Measurements from ENCODE around the gene VPS35L.
A peak's percentile ranks its signal among the peaks of the same experiment; 100 is the strongest.
"Not testable (repeated sequence)": the region's sequence is repeated elsewhere in the genome, so short reads cannot be mapped to it uniquely, and the experiment has no call there.

VPS35L gene

GRCh38 chr16:19659554-19659953 is 104.1 kb downstream of the VPS35L start:
- no peaks in the 10 kb centered on the region; the same call in 1 of the 2 replicates for H3K9me3 ChIP-seq
- in situ Hi-C loops (cut with MboI; ENCODE audit: low sequenced_read_pairs) = no loop called here
- H3K36me3 ChIP-seq (replicated peaks) = no peaks in the 10 kb centered on the region
- no peak for DNase-seq (ENCODE audit: low spot score in 2 of 2)
- peaks cover 4% of the 10 kb centered on the region for H3K4me1 ChIP-seq
- H3K4me3 ChIP-seq = no peak overlapping the region
- no peaks in the 10 kb centered on the region for H3K27me3 ChIP-seq (ENCODE audit: low read depth)

DNA sequence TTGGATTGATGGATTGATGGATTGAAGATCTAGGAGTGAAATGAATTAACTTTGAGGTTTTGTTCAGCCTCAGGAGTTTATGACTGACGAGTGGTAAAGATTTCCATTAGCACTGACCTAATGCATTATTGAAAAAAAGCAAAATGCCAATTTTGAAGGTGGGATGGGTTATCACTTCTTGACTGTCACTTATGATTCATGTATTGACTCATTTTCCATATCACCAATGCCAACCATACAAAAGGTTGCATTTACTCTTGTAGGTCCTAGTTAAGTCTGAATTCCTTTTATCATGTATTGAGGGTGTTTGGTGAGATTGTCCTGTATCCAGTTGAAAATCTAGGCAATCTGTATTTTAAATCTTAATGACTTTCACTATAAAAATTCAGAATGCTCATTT is 104.9 kb downstream of the VPS35L start:
- Histone ChIP-seq H3K36me3 (replicated peaks) (0 out of 2 replicates have a peak, but pooled peaks cover 2% of the 10 kb centered on the region), H3K4me1 (peaks cover 4% of the 10 kb centered on the region), H3K9me3 (no peaks in the 10 kb centered on the region; the same call in 1 of the 2 replicates), H3K4me3 (no peak overlapping the region), H3K27me3 (ENCODE audit: low read depth) (no peaks in the 10 kb centered on the region)
- in situ Hi-C loops (cut with MboI; ENCODE audit: low sequenced_read_pairs) = no loop called here
- no peak for DNase-seq (ENCODE audit: low spot score in 2 of 2)

DNA sequence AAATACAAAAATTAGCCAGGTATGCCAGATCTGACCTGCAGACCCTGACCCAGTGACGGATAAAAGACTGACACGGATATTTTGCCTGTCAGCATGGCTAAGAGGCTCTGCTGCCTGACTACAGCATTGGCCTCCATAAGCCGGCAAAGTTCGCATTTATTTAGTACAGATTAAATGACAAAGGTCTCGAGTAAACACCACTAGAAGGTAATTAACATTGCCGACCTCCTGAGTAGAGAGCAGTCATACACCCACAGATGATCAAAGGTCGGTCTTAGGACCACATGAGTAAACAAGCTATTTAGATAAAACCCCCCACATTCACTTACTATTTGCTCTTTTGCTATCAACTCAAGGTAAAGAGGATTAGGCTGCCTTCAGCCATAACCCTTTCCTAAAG is 106.8 kb downstream of the VPS35L start:
- Histone ChIP-seq H3K9me3 (no peaks in the 10 kb centered on the region; the same call in 1 of the 2 replicates), H3K36me3 (replicated peaks) (0 out of 2 replicates have a peak, but pooled peaks cover 2% of the 10 kb centered on the region), H3K4me1 (peaks cover 9% of the 10 kb centered on the region), H3K4me3 (no peak overlapping the region), H3K27me3 (ENCODE audit: low read depth) (no peaks in the 10 kb centered on the region)
- in situ Hi-C loops (cut with MboI; ENCODE audit: low sequenced_read_pairs) = no loop called here
- peak; percentile 25 to 36 for DNase-seq (ENCODE audit: low spot score in 2 of 2)

- no peak overlapping the region for H3K4me3 ChIP-seq
- H3K36me3 ChIP-seq (replicated peaks) = 0 out of 2 replicates have a peak, but pooled peaks cover 2% of the 10 kb centered on the region
- in situ Hi-C loops (cut with MboI; ENCODE audit: low sequenced_read_pairs) = no loop called here
- H3K4me1 ChIP-seq = peaks cover 9% of the 10 kb centered on the region
- DNase-seq (ENCODE audit: low spot score in 2 of 2) = no peak
- H3K27me3 ChIP-seq (ENCODE audit: low read depth) = no peaks in the 10 kb centered on the region
- H3K9me3 ChIP-seq = no peaks in the 10 kb centered on the region; the same call in 1 of the 2 replicates
Measured at GRCh38 chr16:19664166-19664565, 108.7 kb downstream of the VPS35L start.

GRCh38 chr16:19665313-19665712 is 109.8 kb downstream of the VPS35L start:
- DNase-seq (ENCODE audit: low spot score in 2 of 2); in situ Hi-C loops (cut with MboI; ENCODE audit: low sequenced_read_pairs); H3K4me1 ChIP-seq; H3K27me3 ChIP-seq (ENCODE audit: low read depth); H3K36me3 ChIP-seq (replicated peaks); H3K9me3 ChIP-seq; H3K4me3 ChIP-seq: not testable (repeated sequence)

DNA sequence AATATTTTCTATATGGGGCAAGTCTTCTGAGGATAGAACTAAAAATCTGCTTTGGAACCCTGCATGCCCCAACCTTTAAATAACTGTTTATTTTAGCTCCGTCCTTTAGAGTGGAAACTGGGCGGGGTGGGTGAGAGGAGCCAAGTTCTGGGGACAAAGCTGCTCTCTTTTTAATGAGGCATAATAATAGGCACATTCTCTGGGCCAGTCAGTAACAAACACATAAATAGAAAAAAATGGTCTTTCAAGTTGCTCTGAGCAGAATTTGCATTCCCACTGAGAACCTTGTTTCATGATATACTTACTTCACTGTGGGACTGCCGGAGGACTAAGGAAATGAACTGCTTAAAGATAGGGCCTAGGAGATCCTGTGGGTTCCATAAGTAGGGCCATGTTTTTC is 111.0 kb downstream of the VPS35L start:
- Histone ChIP-seq H3K4me3 (no peak overlapping the region), H3K36me3 (replicated peaks) (0 out of 2 replicates have a peak, but pooled peaks cover 2% of the 10 kb centered on the region), H3K4me1 (peaks cover 9% of the 10 kb centered on the region), H3K9me3 (no peaks in the 10 kb centered on the region), H3K27me3 (ENCODE audit: low read depth) (no peaks in the 10 kb centered on the region)
- in situ Hi-C loops (cut with MboI; ENCODE audit: low sequenced_read_pairs) = no loop called here
- DNase-seq (ENCODE audit: low spot score in 2 of 2) = peak; percentile 71 to 79

- Histone ChIP-seq H3K4me3 (no peak overlapping the region), H3K4me1 (no peaks in the 10 kb centered on the region), H3K9me3 (no peaks in the 10 kb centered on the region), H3K36me3 (replicated peaks) (no peaks in the 10 kb centered on the region), H3K27me3 (ENCODE audit: low read depth) (no peaks in the 10 kb centered on the region)
- no peak for DNase-seq (ENCODE audit: low spot score in 2 of 2)
- in situ Hi-C loops (cut with MboI; ENCODE audit: low sequenced_read_pairs) = no loop called here
Measured at GRCh38 chr16:19672378-19672777, 116.9 kb downstream of the VPS35L start.

DNA sequence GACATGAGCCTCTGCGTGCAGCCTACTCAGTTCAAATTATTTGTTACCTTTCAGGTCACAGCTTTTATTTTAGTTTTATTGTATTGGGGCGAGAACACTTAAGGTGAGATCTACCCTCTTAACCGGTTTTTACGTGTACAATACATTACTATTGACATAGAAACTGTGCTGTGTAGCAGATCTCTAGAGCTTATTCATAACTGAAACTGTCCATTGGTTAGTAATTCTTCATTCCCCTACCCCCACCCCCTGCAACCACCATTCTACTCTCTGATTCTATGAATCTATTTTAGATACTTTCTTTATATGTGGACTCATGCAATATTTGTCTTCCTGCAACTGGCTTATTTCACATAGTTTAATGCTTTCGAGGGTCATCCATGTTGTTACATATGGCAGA is 119.0 kb downstream of the VPS35L start:
- H3K9me3 ChIP-seq = no peaks in the 10 kb centered on the region
- in situ Hi-C loops (cut with MboI; ENCODE audit: low sequenced_read_pairs) = no loop called here
- H3K27me3 ChIP-seq (ENCODE audit: low read depth) = no peaks in the 10 kb centered on the region
- no peak overlapping the region for H3K4me3 ChIP-seq
- H3K36me3 ChIP-seq (replicated peaks) = no peaks in the 10 kb centered on the region
- H3K4me1 ChIP-seq = no peaks in the 10 kb centered on the region
- DNase-seq (ENCODE audit: low spot score in 2 of 2) = no peak

DNA sequence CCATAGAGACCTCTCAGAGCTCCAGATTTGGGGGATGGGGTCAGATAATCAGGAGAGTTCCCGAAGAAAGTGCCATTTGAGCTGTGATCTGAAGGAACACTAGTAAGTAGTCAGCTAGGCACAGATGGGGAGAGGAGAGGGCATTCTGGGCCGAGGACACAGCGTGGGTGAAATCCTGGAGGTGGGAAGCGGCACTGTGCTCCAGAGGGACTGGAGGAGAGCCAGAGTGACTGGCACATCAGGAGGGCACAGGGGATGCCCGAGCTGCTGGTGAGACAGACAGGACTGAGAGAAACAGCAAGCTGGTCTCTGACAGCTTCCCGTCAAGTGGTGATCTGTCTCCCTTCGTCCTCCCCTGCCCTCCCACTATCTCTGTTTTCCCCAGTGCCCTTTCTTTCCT is 121.9 kb downstream of the VPS35L start:
- Histone ChIP-seq H3K36me3 (replicated peaks) (no peaks in the 10 kb centered on the region), H3K4me1 (no peaks in the 10 kb centered on the region), H3K9me3 (no peaks in the 10 kb centered on the region), H3K27me3 (ENCODE audit: low read depth) (no peaks in the 10 kb centered on the region), H3K4me3 (no peak overlapping the region)
- no peak for DNase-seq (ENCODE audit: low spot score in 2 of 2)
- in situ Hi-C loops (cut with MboI; ENCODE audit: low sequenced_read_pairs) = no loop called here

- Histone ChIP-seq H3K4me1 (no peaks in the 10 kb centered on the region), H3K36me3 (replicated peaks) (peaks cover 7% of the 10 kb centered on the region), H3K27me3 (ENCODE audit: low read depth) (no peaks in the 10 kb centered on the region), H3K9me3 (no peaks in the 10 kb centered on the region), H3K4me3 (no peak overlapping the region)
- in situ Hi-C loops (cut with MboI; ENCODE audit: low sequenced_read_pairs) = no loop called here
- no peak for DNase-seq (ENCODE audit: low spot score in 2 of 2)
Measured at GRCh38 chr16:19678804-19679203, 123.3 kb downstream of the VPS35L start.

DNA sequence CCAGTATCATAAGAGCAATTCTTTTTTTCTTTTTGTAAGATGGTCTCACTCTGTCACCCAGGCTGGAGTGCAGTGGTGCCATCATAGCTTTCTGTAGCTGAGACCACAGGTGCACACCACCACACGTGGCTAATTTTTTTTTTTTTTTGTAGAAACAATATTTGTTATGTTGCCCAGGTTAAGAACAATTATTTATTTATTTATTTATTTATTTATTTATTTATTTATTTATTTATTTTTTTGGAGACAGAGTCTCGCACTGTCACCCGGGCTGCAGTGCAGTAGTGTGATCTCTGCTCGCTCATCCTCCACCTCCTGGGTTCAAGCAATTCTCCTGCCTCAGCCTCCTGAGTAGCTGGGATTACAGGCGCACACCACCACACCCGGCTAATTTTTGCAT is 123.8 kb downstream of the VPS35L start:
- H3K27me3 ChIP-seq (ENCODE audit: low read depth); DNase-seq (ENCODE audit: low spot score in 2 of 2); H3K9me3 ChIP-seq; in situ Hi-C loops (cut with MboI; ENCODE audit: low sequenced_read_pairs); H3K4me3 ChIP-seq; H3K4me1 ChIP-seq; H3K36me3 ChIP-seq (replicated peaks): not testable (repeated sequence)

DNA sequence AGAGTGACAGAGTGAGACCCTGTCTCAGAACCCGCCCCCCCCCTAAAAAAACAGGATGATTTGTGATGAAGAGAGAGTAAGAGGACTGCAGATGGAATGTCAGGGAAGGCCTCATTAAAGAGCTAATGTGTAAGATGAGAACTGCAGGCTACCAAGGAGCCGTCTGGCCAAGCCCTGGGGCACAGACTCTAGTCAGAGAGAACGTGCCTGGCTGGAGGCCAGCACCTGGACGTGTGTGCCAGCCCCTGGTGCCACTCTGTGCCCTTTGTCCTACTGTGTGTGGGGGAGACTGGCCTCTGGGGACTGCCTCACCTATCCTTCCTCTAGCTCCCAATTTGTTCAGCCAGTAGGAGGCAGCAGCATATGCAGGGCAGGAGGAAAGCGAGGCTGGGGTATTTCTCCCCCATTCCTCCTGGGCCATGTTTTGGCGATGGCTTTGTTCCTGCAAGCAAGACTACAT is 125.4 kb downstream of the VPS35L start:
- in situ Hi-C loops (cut with MboI; ENCODE audit: low sequenced_read_pairs) = no loop called here
- Histone ChIP-seq H3K4me1 (no peaks in the 10 kb centered on the region), H3K36me3 (replicated peaks) (peaks cover 13% of the 10 kb centered on the region), H3K27me3 (ENCODE audit: low read depth) (no peaks in the 10 kb centered on the region), H3K4me3 (no peak overlapping the region), H3K9me3 (no peaks in the 10 kb centered on the region)
- no peak for DNase-seq (ENCODE audit: low spot score in 2 of 2)

DNA sequence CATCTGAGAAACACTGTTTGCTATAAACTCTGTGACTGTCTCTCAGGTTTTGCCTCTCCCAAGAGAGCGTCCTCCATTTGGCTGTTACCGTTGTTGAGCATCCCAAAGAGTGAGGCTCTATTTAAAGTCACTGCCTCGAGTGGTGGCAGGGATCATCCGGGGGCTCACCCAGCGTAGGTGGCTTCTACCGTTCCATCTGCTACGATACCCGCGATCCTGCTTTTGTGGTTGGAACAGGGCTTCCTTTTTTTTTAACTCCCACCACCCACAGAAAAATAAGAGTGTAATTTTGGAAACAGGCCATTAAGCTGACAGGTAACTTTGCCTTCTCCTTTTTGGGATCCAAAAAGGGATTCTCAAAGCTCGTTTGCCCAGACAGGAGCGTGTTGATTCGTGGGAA is 126.1 kb downstream of the VPS35L start:
- no peaks in the 10 kb centered on the region for H3K9me3 ChIP-seq
- no peak overlapping the region for H3K4me3 ChIP-seq
- H3K4me1 ChIP-seq = no peaks in the 10 kb centered on the region
- H3K36me3 ChIP-seq (replicated peaks) = peaks cover 13% of the 10 kb centered on the region
- DNase-seq (ENCODE audit: low spot score in 2 of 2) = no peak
- H3K27me3 ChIP-seq (ENCODE audit: low read depth) = no peaks in the 10 kb centered on the region
- in situ Hi-C loops (cut with MboI; ENCODE audit: low sequenced_read_pairs) = no loop called here

GRCh38 chr16:19683453-19684236 is 128.1 kb downstream of the VPS35L start:
- Histone ChIP-seq H3K36me3 (replicated peaks) (peaks cover 13% of the 10 kb centered on the region), H3K4me1 (no peaks in the 10 kb centered on the region), H3K4me3 (no peak overlapping the region), H3K9me3 (no peaks in the 10 kb centered on the region), H3K27me3 (ENCODE audit: low read depth) (no peaks in the 10 kb centered on the region)
- no peak for DNase-seq (ENCODE audit: low spot score in 2 of 2)
- in situ Hi-C loops (cut with MboI; ENCODE audit: low sequenced_read_pairs) = no loop called here

All from HAP-1 (cell line).